Stomach (tissue), 9 donors: ENCODE results near the gene APBA1. TPM values are rescaled to one million over a fixed set of nuclear protein-coding genes. Genes with fewer than 3 reads are reported as not detected.

Experiments used
- DNase-seq, 2 donors: peaks; one replicate each; pipeline versions ENCODE4 v3.0.0 to v3.0.0-alpha.2; 2013 to 2019
- H3K27ac ChIP-seq, 5 donors: fragments of 200-600 bp in 4 of 5; sonication (generic) in 4 of 5; one replicate each; pipeline ENCODE4 v1.5.1; 2013 to 2019; ENCODE audit warnings: mild to moderate bottlenecking in 1 of 5, moderate library complexity in 1 of 5
- H3K27me3 ChIP-seq, 3 donors: fragments of 200-600 bp; sonication (generic); one replicate each; pipeline ENCODE4 v1.5.1; 2017 to 2019; ENCODE audit warnings: mixed run types in 1 of 3
- H3K36me3 ChIP-seq, 4 donors: fragments of 200-600 bp; sonication (generic); 1 replicate in 3 of 4; 2 replicates in 1 of 4; pipeline ENCODE4 v1.5.1; 2016 to 2019
- H3K4me1 ChIP-seq, 4 donors: fragments of 200-600 bp; sonication (generic); one replicate each; pipeline ENCODE4 v1.5.1; 2016 to 2019
- H3K4me3 ChIP-seq, 4 donors: fragments of 200-600 bp; sonication (generic) in 3 of 4; one replicate each; pipeline ENCODE4 v1.5.1; 2016 to 2019; ENCODE audit warnings: mild to moderate bottlenecking in 1 of 4
- H3K9me3 ChIP-seq, 4 donors: fragments of 200-600 bp; sonication (generic); one replicate each; pipeline ENCODE4 v1.5.1; 2016 to 2019
- EP300 ChIP-seq: sonication (generic); formaldehyde crosslinking; IDR thresholded peaks from one replicate; pipeline ENCODE4 v1.6.1; 2017; ENCODE audit warnings: antibody characterized with exemption
- POLR2A ChIP-seq, 4 donors: fragments of 450-650 bp; IDR thresholded peaks; one replicate each; pipeline ENCODE4 v1.6.1; 2016; ENCODE audit warnings: antibody characterized with exemption in 4 of 4, control low read depth in 2 of 4, mild to moderate bottlenecking in 1 of 4, moderate library complexity in 1 of 4
- POLR2AphosphoS5 ChIP-seq, 3 donors: sonication (generic); formaldehyde crosslinking; IDR thresholded peaks; one replicate each; pipeline ENCODE4 v1.6.1; 2016; ENCODE audit warnings: antibody characterized with exemption in 3 of 3
- WGBS, 5 donors: extraction: QIAGEN DNeasy Blood & Tissue Kit in 3 of 5; methylation state at CpG; one replicate each; pipeline versions ENCODE4 v1.1.5 to v1.1.7; 2013 to 2018; 5-methylcytosine and 5-hydroxymethylcytosine counted together
- intact Hi-C: fragments of 100-400 bp; cut with DNase I; formaldehyde crosslinking; loops from one replicate; pipeline ENCODE4 v1.15.1; 2023; ENCODE audit warnings: low total_unique reads
- polyA plus RNA-seq, 3 donors: library from polyadenylated mRNA; stranded (reverse); fragments of 200-250 nt; gene quantifications; one replicate each; pipeline ENCODE4 v1.2.3, GENCODE V29; 2013
- total RNA-seq, 5 donors: library from RNA; depleted of rRNA; stranded (reverse); fragments of >200 nt; gene quantifications; one replicate each; pipeline versions ENCODE4 v1.1.0 to v1.2.3, GENCODE V29; 2014 to 2016
- TF ChIP-seq, protein P1 (sequence below), 7 experiments: fragments of 450-650 bp in 4 of 7; fragments of 200-600 bp in 3 of 7; sonication (generic) in 3 of 7; IDR thresholded peaks; one replicate each; pipeline ENCODE4 v1.5.1; 2016 to 2019; ENCODE audit warnings: antibody characterized with exemption in 7 of 7, control low read depth in 2 of 7, mild to moderate bottlenecking in 1 of 7
- donor health status: healthy with polysubstance abuse.
- donor health status: Bipolar disorder and iron deficiency.
- donor health status: healthy.

The APBA1 gene
- total and polyA plus RNA-seq, 8 donors: 0.50 to 14.2 (median 3.2) TPM

DNA sequence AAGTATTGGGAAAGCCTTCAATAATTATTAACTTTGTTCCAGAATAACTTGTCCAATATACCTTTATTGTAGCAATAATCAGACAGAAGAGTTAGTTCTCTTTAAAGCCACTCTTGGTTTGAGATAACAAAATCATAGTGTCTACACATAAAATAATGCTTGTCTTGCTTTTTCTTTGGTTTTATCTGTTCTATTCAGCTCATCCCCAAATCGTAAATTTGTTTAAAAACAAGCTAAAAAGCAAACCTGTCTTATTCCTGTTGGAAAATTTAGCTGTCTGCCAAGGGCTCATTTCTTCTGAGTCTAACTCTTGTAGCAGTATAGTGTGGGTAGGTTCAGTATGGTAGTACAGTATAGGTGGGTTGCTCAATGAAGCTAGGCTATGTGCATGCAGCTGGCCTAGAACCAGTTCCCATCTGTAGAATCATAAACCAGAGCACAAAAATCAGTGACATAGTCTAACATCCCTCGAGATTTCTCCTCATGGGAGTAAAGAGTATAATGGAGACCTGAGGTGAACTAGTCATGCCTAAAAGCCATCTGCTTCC, 17.9 kb upstream of the APBA1 start:
- Histone ChIP-seq H3K4me3 (no peak overlapping the region), H3K36me3 (no peaks in the 10 kb centered on the region), H3K27me3 (no peaks in the 10 kb centered on the region), H3K4me1 (no peaks in the 10 kb centered on the region), H3K9me3 (peaks cover 0 to 4% (median 0%) of the 10 kb centered on the region in 4 donors), H3K27ac (no peak overlapping the region)
- intact Hi-C loops: no loop called here
- no peak for DNase-seq
- WGBS, 5 donors: 58 to 64% (median 63%) methylated on average over 2 of the region's 2 CpGs
- TF ChIP-seq POLR2AphosphoS5 (IDR thresholded peaks at IDR 0.05): no peak
- TF ChIP-seq, protein P1, sequence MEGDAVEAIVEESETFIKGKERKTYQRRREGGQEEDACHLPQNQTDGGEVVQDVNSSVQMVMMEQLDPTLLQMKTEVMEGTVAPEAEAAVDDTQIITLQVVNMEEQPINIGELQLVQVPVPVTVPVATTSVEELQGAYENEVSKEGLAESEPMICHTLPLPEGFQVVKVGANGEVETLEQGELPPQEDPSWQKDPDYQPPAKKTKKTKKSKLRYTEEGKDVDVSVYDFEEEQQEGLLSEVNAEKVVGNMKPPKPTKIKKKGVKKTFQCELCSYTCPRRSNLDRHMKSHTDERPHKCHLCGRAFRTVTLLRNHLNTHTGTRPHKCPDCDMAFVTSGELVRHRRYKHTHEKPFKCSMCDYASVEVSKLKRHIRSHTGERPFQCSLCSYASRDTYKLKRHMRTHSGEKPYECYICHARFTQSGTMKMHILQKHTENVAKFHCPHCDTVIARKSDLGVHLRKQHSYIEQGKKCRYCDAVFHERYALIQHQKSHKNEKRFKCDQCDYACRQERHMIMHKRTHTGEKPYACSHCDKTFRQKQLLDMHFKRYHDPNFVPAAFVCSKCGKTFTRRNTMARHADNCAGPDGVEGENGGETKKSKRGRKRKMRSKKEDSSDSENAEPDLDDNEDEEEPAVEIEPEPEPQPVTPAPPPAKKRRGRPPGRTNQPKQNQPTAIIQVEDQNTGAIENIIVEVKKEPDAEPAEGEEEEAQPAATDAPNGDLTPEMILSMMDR (IDR thresholded peaks at IDR 0.05): no peak

DNA sequence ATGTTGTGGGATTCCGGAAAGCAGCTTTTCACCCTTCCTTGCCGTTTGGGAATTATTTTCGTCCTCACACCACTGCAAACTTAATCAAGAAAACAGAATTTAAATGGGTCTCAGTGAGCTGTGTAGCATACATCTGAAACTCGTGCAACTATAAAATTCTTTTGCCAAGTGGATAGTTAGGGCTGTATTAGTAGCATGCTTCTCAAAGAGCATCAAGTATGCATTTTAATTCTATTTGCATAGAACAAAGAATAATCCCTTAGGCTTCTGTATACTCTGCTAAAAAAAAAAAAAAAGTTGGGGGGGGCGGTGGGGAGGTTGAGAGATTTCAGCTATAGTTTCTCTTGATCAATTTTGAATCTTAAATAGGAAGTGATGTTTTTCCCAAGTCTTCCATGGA, 11.8 kb upstream of the APBA1 start:
- H3K4me1 ChIP-seq: no peaks in the 10 kb centered on the region
- H3K4me3 ChIP-seq: no peak overlapping the region
- intact Hi-C loops: no loop called here
- no peaks in the 10 kb centered on the region for H3K27me3 ChIP-seq
- TF ChIP-seq POLR2A (IDR thresholded peaks at IDR 0.05) (no peak), POLR2AphosphoS5 (IDR thresholded peaks at IDR 0.05) (no peak), EP300 (no peak)
- TF ChIP-seq, protein P1 (IDR thresholded peaks at IDR 0.05): no peak
- H3K36me3 ChIP-seq: no peaks in the 10 kb centered on the region
- no peak overlapping the region for H3K27ac ChIP-seq
- no peaks in the 10 kb centered on the region for H3K9me3 ChIP-seq
- no peak for DNase-seq
- 72 to 78% (median 74%) methylated on average over 5 of the region's 5 CpGs for WGBS, 5 donors

DNA sequence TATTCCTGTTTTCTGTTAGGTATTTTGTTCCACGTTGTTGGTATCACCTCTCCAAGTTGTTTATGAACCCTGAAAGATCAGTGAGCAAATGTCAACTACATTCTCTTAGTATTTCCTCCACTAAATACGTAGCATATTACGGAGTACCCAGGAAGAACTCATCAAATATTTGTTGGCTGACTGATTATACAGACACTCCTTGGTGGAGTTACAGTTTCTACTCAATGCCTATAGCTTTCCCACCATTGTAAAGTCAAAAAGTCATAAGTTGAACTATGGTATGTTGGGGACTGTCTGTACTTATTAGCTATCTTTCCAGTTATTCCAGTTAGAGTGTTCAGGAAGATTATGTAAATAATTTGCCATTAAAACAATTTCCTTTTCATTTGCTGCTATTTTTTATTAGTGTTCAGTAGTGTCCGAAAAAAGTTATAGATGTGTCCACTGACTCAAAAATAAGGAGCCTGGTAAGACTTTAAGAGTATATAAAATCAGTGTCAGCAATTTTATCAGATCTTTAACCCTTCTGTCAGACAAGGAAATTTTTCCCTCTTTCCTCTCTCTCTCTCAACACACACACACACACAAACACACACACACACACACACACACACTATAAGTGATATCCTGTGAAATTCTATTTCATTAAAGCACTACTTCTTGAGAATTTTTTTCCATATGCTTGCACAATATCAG, 6.8 kb upstream of the APBA1 start:
- intact Hi-C loops: no loop called here
- no peak for DNase-seq
- TF ChIP-seq POLR2A (IDR thresholded peaks at IDR 0.05): no peak
- TF ChIP-seq POLR2AphosphoS5 (IDR thresholded peaks at IDR 0.05): no peak
- TF ChIP-seq, protein P1 (IDR thresholded peaks at IDR 0.05): no peak
- TF ChIP-seq EP300: no peak
- H3K9me3 ChIP-seq: no peaks in the 10 kb centered on the region
- no peak overlapping the region for H3K4me3 ChIP-seq
- H3K4me1 ChIP-seq: no peaks in the 10 kb centered on the region
- no peaks in the 10 kb centered on the region for H3K36me3 ChIP-seq
- WGBS, 5 donors: 50 to 66% (median 53%) methylated on average over 4 of the region's 4 CpGs
- H3K27ac ChIP-seq: no peak overlapping the region
- H3K27me3 ChIP-seq: no peaks in the 10 kb centered on the region

DNA sequence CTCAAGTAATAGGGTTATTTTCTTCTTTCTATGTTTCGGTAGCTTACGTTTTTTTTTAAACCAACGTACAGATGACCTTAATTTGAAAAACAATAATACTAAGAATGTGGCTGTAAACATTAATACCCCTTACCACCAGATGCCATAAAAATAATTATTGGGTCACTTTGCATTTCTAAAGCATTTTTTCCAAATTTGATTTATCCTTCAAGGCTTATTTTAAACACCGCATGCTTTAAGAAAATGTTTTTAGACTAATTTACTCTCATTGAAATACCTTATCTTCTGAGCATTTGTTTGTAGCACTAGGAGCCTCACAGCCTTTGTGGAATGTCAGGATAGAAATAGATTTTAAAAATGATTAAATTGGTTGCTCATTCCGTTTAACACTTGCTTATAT, 5.8 kb upstream of the APBA1 start:
- Histone ChIP-seq H3K4me3 (no peak overlapping the region), H3K36me3 (no peaks in the 10 kb centered on the region), H3K9me3 (no peaks in the 10 kb centered on the region), H3K27me3 (no peaks in the 10 kb centered on the region), H3K4me1 (peaks cover 0 to 8% (median 3%) of the 10 kb centered on the region in 4 donors), H3K27ac (no peak overlapping the region)
- TF ChIP-seq EP300 (no peak), POLR2A (IDR thresholded peaks at IDR 0.05) (no peak), POLR2AphosphoS5 (IDR thresholded peaks at IDR 0.05) (no peak)
- TF ChIP-seq, protein P1 (IDR thresholded peaks at IDR 0.05): no peak
- WGBS, 5 donors: 80 to 87% (median 87%) methylated on average over 5 of the region's 5 CpGs
- intact Hi-C loops: no loop called here
- DNase-seq: no peak
